Naive thymus-derived CD4-positive, alpha-beta T cell (primary cell): ENCODE data around the gene GSTT2. TPM values are rescaled to one million over a fixed set of nuclear protein-coding genes. Genes with fewer than 3 reads are reported as not detected.
"Not testable (repeated sequence)": the region's sequence is repeated elsewhere in the genome, so short reads cannot be mapped to it uniquely, and the experiment has no call there.

ENCODE experiments used
- ATAC-seq: fragments of 150-1000 bp; cut with Tn5 transposase; 2 replicates; pipeline ENCODE4 v1.10.0; 2021; ENCODE audit warnings: mild to moderate bottlenecking, moderate library complexity
- CTCF ChIA-PET: fragments of 350-600 bp; sonication (Branson Sonifier 250); formaldehyde crosslinking; loops from one replicate; lab custom pipeline; 2021; ENCODE audit warnings: antibody characterized with exemption; lab: Charles Lee
- POLR2A ChIA-PET: fragments of 350-600 bp; sonication (Branson Sonifier 250); formaldehyde crosslinking; loops from one replicate; lab custom pipeline; 2021; ENCODE audit warnings: antibody characterized with exemption, inconsistent platforms; lab: Charles Lee
- DNase-seq, 9 donors: peaks; one replicate each; pipeline versions ENCODE4 v3.0.0 to v3.0.0-alpha.2; 2020 to 2022; ENCODE audit warnings: mixed read lengths in 1 of 9
- H3K27ac ChIP-seq: one replicate; pipeline ENCODE4 v1.7.0; 2013; ENCODE audit warnings: mild to moderate bottlenecking, low read depth, low read length, moderate library complexity
- H3K27me3 ChIP-seq, 2 donors: one replicate each; pipeline ENCODE4 v1.7.0; 2013; ENCODE audit warnings: low read length in 2 of 2, mild to moderate bottlenecking in 2 of 2, moderate library complexity in 2 of 2; ENCODE audit not compliant: control insufficient read depth in 2 of 2, insufficient read depth in 2 of 2
- H3K36me3 ChIP-seq, 3 experiments: 1 replicate in 2 of 3; 2 replicates in 1 of 3; pipeline ENCODE4 v1.7.0; 2013; ENCODE audit warnings: low read length in 3 of 3, mild to moderate bottlenecking in 3 of 3, moderate library complexity in 1 of 3; ENCODE audit not compliant: insufficient read depth in 3 of 3, control insufficient read depth in 2 of 3
- H3K4me1 ChIP-seq, 2 donors: one replicate each; pipeline ENCODE4 v1.7.0; 2013; ENCODE audit warnings: low read length in 2 of 2, mild to moderate bottlenecking in 2 of 2, moderate library complexity in 1 of 2; ENCODE audit not compliant: control insufficient read depth in 2 of 2, insufficient read depth in 2 of 2
- H3K4me3 ChIP-seq: 2 replicates; pipeline ENCODE4 v1.7.0; 2013; ENCODE audit warnings: mild to moderate bottlenecking, low read length
- H3K9me3 ChIP-seq, 3 experiments: 1 replicate in 2 of 3; 2 replicates in 1 of 3; pipeline ENCODE4 v1.7.0; 2013; ENCODE audit warnings: low read length in 3 of 3; ENCODE audit not compliant: control insufficient read depth in 2 of 3
- H3K27ac Mint-ChIP-seq, 9 donors: one replicate each; pipeline ENCODE4 v1.8.0; 2020 to 2022; ENCODE audit warnings: mixed read lengths in 9 of 9, mild to moderate bottlenecking in 8 of 9, moderate library complexity in 5 of 9, inconsistent platforms in 2 of 9
- H3K27me3 Mint-ChIP-seq, 5 donors: one replicate each; pipeline ENCODE4 v1.8.0; 2021 to 2022; ENCODE audit warnings: mixed read lengths in 5 of 5, mild to moderate bottlenecking in 1 of 5
- H3K36me3 Mint-ChIP-seq, 5 donors: one replicate each; pipeline ENCODE4 v1.8.0; 2020 to 2022; ENCODE audit warnings: mixed read lengths in 5 of 5, mild to moderate bottlenecking in 3 of 5, inconsistent platforms in 1 of 5
- H3K4me1 Mint-ChIP-seq, 7 donors: one replicate each; pipeline ENCODE4 v1.8.0; 2020 to 2022; ENCODE audit warnings: mixed read lengths in 7 of 7, mild to moderate bottlenecking in 3 of 7, inconsistent platforms in 1 of 7
- H3K4me3 Mint-ChIP-seq, 10 donors: one replicate each; pipeline ENCODE4 v1.8.0; 2020 to 2022; ENCODE audit warnings: mild to moderate bottlenecking in 10 of 10, mixed read lengths in 10 of 10, moderate library complexity in 6 of 10, inconsistent platforms in 2 of 10
- H3K9me3 Mint-ChIP-seq, 11 donors: one replicate each; pipeline ENCODE4 v1.8.0; 2020 to 2022; ENCODE audit warnings: mixed read lengths in 11 of 11, mild to moderate bottlenecking in 4 of 11, inconsistent platforms in 1 of 11, moderate library complexity in 1 of 11
- intact Hi-C, 2 donors: fragments of 100-400 bp; cut with micrococcal nuclease; formaldehyde crosslinking; loops; one replicate each; pipeline ENCODE4 v1.15.1; 2023
- polyA plus RNA-seq, 2 donors: library from polyadenylated mRNA; unstranded; fragments of 300-500 nt; fragmentation: Illumina TruSeq; gene quantifications; one replicate each; pipeline ENCODE4 v1.2.3, GENCODE V29; 2021
- total RNA-seq, 6 experiments: library from RNA in 5 of 6; stranded (reverse) in 5 of 6; gene quantifications; 1 replicate in 5 of 6; 2 replicates in 1 of 6; pipeline ENCODE4 v1.2.3 and lab custom pipeline; 2021 to 2026

Gene GSTT2
- total RNA-seq (not detected), polyA plus RNA-seq (not detected), total RNA-seq (lab: John Stamatoyannopoulos, UW) (not detected)

- H3K9me3 Mint-ChIP-seq, CTCF ChIA-PET, H3K36me3 Mint-ChIP-seq, H3K4me3 ChIP-seq, H3K9me3 ChIP-seq, H3K27ac Mint-ChIP-seq, H3K27me3 ChIP-seq, H3K27me3 Mint-ChIP-seq, H3K36me3 ChIP-seq, H3K4me1 ChIP-seq, H3K4me1 Mint-ChIP-seq, POLR2A ChIA-PET, ATAC-seq, H3K27ac ChIP-seq, DNase-seq: not testable (repeated sequence)
- intact Hi-C loops, result loop anchor here (5.0 to 10.0 kb wide), 7 partner anchors 58 to 548 kb away; partner anchors contain the start of gene SUSD2 (in 1 of the 2)
- peak within 1 kb of the TSS in 1 of 10 donors; percentile 28 for H3K4me3 Mint-ChIP-seq
These were observed at the start of gene GSTT2 for GRCh38 chr22:23979557-23980240. GSTT2 (plus strand) TSS chr22:23980134.

GRCh38 chr22:23938328-23939016 is 41.5 kb upstream of the GSTT2 start:
- H3K4me1 ChIP-seq, result no peaks in the 10 kb centered on the region
- ChIA-PET POLR2A (no interaction called here), CTCF (no interaction called here)
- Mint-ChIP-seq H3K9me3 (no peaks in the 10 kb centered on the region), H3K27ac (no peak overlapping the region), H3K27me3 (peaks cover 0 to 13% (median 3%) of the 10 kb centered on the region in 5 donors), H3K4me3 (no peak overlapping the region), H3K36me3 (no peaks in the 10 kb centered on the region), H3K4me1 (peaks cover 0 to 3% (median 0%) of the 10 kb centered on the region in 7 donors)
- no peak overlapping the region for H3K4me3 ChIP-seq
- ATAC-seq, result no peak
- no peaks in the 10 kb centered on the region for H3K9me3 ChIP-seq
- H3K27ac ChIP-seq, result no peak overlapping the region
- intact Hi-C loops, result no loop called here
- no peaks in the 10 kb centered on the region for H3K36me3 ChIP-seq
- DNase-seq, result no peak
- H3K27me3 ChIP-seq, result no peaks in the 10 kb centered on the region

GRCh38 chr22:23939017-23939357 is 40.9 kb upstream of the GSTT2 start:
- no peaks in the 10 kb centered on the region for H3K4me1 ChIP-seq
- no peaks in the 10 kb centered on the region for H3K36me3 ChIP-seq
- Mint-ChIP-seq H3K4me1 (peaks cover 0 to 3% (median 0%) of the 10 kb centered on the region in 7 donors), H3K9me3 (no peaks in the 10 kb centered on the region), H3K27ac (no peak overlapping the region), H3K4me3 (no peak overlapping the region), H3K27me3 (peaks cover 0 to 11% (median 3%) of the 10 kb centered on the region in 5 donors), H3K36me3 (no peaks in the 10 kb centered on the region)
- ChIA-PET CTCF (no interaction called here), POLR2A (no interaction called here)
- no peaks in the 10 kb centered on the region for H3K27me3 ChIP-seq
- H3K27ac ChIP-seq, result no peak overlapping the region
- no peaks in the 10 kb centered on the region for H3K9me3 ChIP-seq
- DNase-seq (no peak), ATAC-seq (no peak)
- intact Hi-C loops, result no loop called here
- H3K4me3 ChIP-seq, result no peak overlapping the region

GRCh38 chr22:23940166-23940565 is 39.8 kb upstream of the GSTT2 start:
- H3K9me3 Mint-ChIP-seq, POLR2A ChIA-PET, H3K4me1 ChIP-seq, H3K4me3 Mint-ChIP-seq, DNase-seq, H3K27ac ChIP-seq, H3K36me3 Mint-ChIP-seq, H3K4me1 Mint-ChIP-seq, intact Hi-C loops, ATAC-seq, H3K27me3 ChIP-seq, H3K36me3 ChIP-seq, H3K9me3 ChIP-seq, H3K4me3 ChIP-seq, H3K27ac Mint-ChIP-seq, CTCF ChIA-PET: not testable (repeated sequence)
- peaks cover 0 to 18% (median 3%) of the 10 kb centered on the region in 5 donors for H3K27me3 Mint-ChIP-seq

- H3K27me3 ChIP-seq, H3K4me3 ChIP-seq, H3K36me3 ChIP-seq, H3K4me1 ChIP-seq, DNase-seq, CTCF ChIA-PET, H3K4me1 Mint-ChIP-seq, H3K36me3 Mint-ChIP-seq, intact Hi-C loops, H3K9me3 Mint-ChIP-seq, POLR2A ChIA-PET, H3K4me3 Mint-ChIP-seq, H3K27ac Mint-ChIP-seq, ATAC-seq, H3K27ac ChIP-seq, H3K9me3 ChIP-seq: not testable (repeated sequence)
- H3K27me3 Mint-ChIP-seq, result peaks cover 0 to 23% (median 0%) of the 10 kb centered on the region in 5 donors
These were observed 32.5 kb upstream of the GSTT2 start for GRCh38 chr22:23947391-23947790.

GRCh38 chr22:23949764-23950163 is 30.2 kb upstream of the GSTT2 start:
- H3K27me3 Mint-ChIP-seq, result peaks cover 0 to 11% (median 0%) of the 10 kb centered on the region in 5 donors
- H3K36me3 Mint-ChIP-seq, H3K27ac ChIP-seq, H3K4me1 ChIP-seq, H3K9me3 ChIP-seq, H3K36me3 ChIP-seq, H3K4me3 Mint-ChIP-seq, H3K4me1 Mint-ChIP-seq, H3K9me3 Mint-ChIP-seq, H3K27me3 ChIP-seq, H3K27ac Mint-ChIP-seq, CTCF ChIA-PET, DNase-seq, H3K4me3 ChIP-seq, ATAC-seq: not testable (repeated sequence)
- intact Hi-C loops, result loop anchor here in 1 of 2 donors (10.0 kb wide), 1 partner anchor 85 kb away; no protein-coding TSS in a partner anchor
- POLR2A ChIA-PET, result interaction anchor here (0.6 kb wide), 1 partner anchor 36 kb away, joined by 4 read pairs; no protein-coding TSS in a partner anchor
